ENCODE results near the gene NCCRP1. TPM values are rescaled to one million over a fixed set of nuclear protein-coding genes. Genes with fewer than 3 reads are reported as not detected.
A peak's percentile ranks its signal among the peaks of the same experiment; 100 is the strongest.

The NCCRP1 gene
- total RNA-seq, 1 donor from 2014 or later: 0.86 TPM

- no peak overlapping the region for H3K27ac ChIP-seq
- no peak for ATAC-seq
- peaks cover 11% of the 10 kb centered on the region for H3K4me1 ChIP-seq
- H3K4me3 ChIP-seq: no peak overlapping the region
- H3K36me3 ChIP-seq: no peaks in the 10 kb centered on the region
- H3K27me3 ChIP-seq (ENCODE audit: low read depth): peaks cover 73% of the 10 kb centered on the region
- no peaks in the 10 kb centered on the region for H3K9me3 ChIP-seq
- intact Hi-C loops (cut with DNase I): no loop called here
- no peak for TF ChIP-seq CTCF (IDR thresholded peaks at IDR 0.05)
- DNase-seq: no peak
Observed at GRCh38 chr19:39200066-39200802, 3.5 kb downstream of the NCCRP1 start.

GRCh38 chr19:39200803-39201115, 4.0 kb downstream of the NCCRP1 start:
- DNase-seq (no peak), ATAC-seq (no peak)
- H3K27me3 ChIP-seq (ENCODE audit: low read depth): peaks cover 71% of the 10 kb centered on the region
- no peak for TF ChIP-seq CTCF (IDR thresholded peaks at IDR 0.05)
- intact Hi-C loops (cut with DNase I): no loop called here
- H3K9me3 ChIP-seq: no peaks in the 10 kb centered on the region
- H3K4me3 ChIP-seq: no peak overlapping the region
- H3K4me1 ChIP-seq: peaks cover 11% of the 10 kb centered on the region
- H3K36me3 ChIP-seq: no peaks in the 10 kb centered on the region
- H3K27ac ChIP-seq: no peak overlapping the region

GRCh38 chr19:39202998-39203355, 6.2 kb downstream of the NCCRP1 start:
- TF ChIP-seq CTCF (IDR thresholded peaks at IDR 0.05): no peak
- Histone ChIP-seq H3K27me3 (ENCODE audit: low read depth) (peaks cover 48% of the 10 kb centered on the region), H3K27ac (no peak overlapping the region), H3K9me3 (no peaks in the 10 kb centered on the region), H3K4me1 (peaks cover 4% of the 10 kb centered on the region), H3K4me3 (no peak overlapping the region), H3K36me3 (no peaks in the 10 kb centered on the region)
- intact Hi-C loops (cut with DNase I): no loop called here
- ATAC-seq: no peak
- no peak for DNase-seq

GRCh38 chr19:39203372-39204341, 6.9 kb downstream of the NCCRP1 start, which contains the start of gene SYCN:
TSS of gene SYCN (minus strand) at chr19:39204263. CDS start at chr19:39204254, 9 bp downstream.
- intact Hi-C loops (cut with DNase I): no loop called here
- Histone ChIP-seq H3K9me3 (no peaks in the 10 kb centered on the region), H3K36me3 (no peaks in the 10 kb centered on the region), H3K4me1 (peaks cover 4% of the 10 kb centered on the region), H3K4me3 (no peak within 1 kb of the TSS), H3K27ac (no peak within 1 kb of the TSS), H3K27me3 (ENCODE audit: low read depth) (peaks cover 42% of the 10 kb centered on the region)
- no peak for TF ChIP-seq CTCF (IDR thresholded peaks at IDR 0.05)
- DNase-seq: no peak
- peak; percentile 22 to 45 for ATAC-seq

- no peaks in the 10 kb centered on the region for H3K9me3 ChIP-seq
Observed at GRCh38 chr19:39205449-39205764, 8.6 kb downstream of the NCCRP1 start.

More at GRCh38 chr19:39205449-39205764, 8.6 kb downstream of the NCCRP1 start:
- Histone ChIP-seq H3K27ac (no peak overlapping the region), H3K4me3 (no peak overlapping the region), H3K27me3 (ENCODE audit: low read depth) (peaks cover 34% of the 10 kb centered on the region), H3K4me1 (peaks cover 4% of the 10 kb centered on the region), H3K36me3 (no peaks in the 10 kb centered on the region)
- no peak for TF ChIP-seq CTCF (IDR thresholded peaks at IDR 0.05)
- DNase-seq (no peak), ATAC-seq (no peak)
- intact Hi-C loops (cut with DNase I): no loop called here

All from lower lobe of right lung (tissue), 2 donors.